ENCODE data around the gene KCTD11.

- no peak for TF ChIP-seq CTCF (conservative IDR thresholded peaks at IDR 0.05 in 1 of 2, IDR thresholded peaks at IDR 0.05 in 1 of 2; ENCODE audit: extremely low read depth in 1 of 2, insufficient read depth in 1 of 2, low read depth in 1 of 2, low read length in 2 of 2)
- TF ChIP-seq EZH2 (IDR thresholded peaks at IDR 0.05; ENCODE audit: borderline replicate concordance, low read length): no peak
Observed at GRCh38 chr17:7379134-7379533, 27.2 kb downstream of the KCTD11 start.
